Endothelial cell of umbilical vein (primary cell): ENCODE measurements around the gene CCNG2.

Experiments used
- EZH2 ChIP-seq: IDR thresholded peaks from 2 replicates; pipeline ENCODE4 v1.6.1; 2012; ENCODE audit warnings: borderline replicate concordance, low read depth, mild to moderate bottlenecking, moderate library complexity, low read length, inconsistent platforms; ENCODE audit not compliant: severe bottlenecking
- GATA2 ChIP-seq: IDR thresholded peaks from 2 replicates; pipeline ENCODE4 v1.7.0; 2011; ENCODE audit warnings: low read depth, mild to moderate bottlenecking, moderate library complexity, mixed read lengths, low read length; ENCODE audit not compliant: insufficient read length, insufficient read depth
- JUN ChIP-seq: IDR thresholded peaks from 2 replicates; pipeline ENCODE4 v1.6.1; 2011; ENCODE audit warnings: borderline replicate concordance, low read depth; ENCODE audit not compliant: insufficient read length, insufficient read depth
- MYC ChIP-seq: IDR thresholded peaks from one replicate; pipeline ENCODE4 v1.6.1; 2011; ENCODE audit warnings: mild to moderate bottlenecking, low read depth, low read length
- POLR2A ChIP-seq: IDR thresholded peaks from 2 replicates; pipeline ENCODE4 v1.6.1; 2012; ENCODE audit warnings: low read depth, mild to moderate bottlenecking, control low read depth, low read length
- POLR2AphosphoS5 ChIP-seq: IDR thresholded peaks from 2 replicates; pipeline ENCODE4 v1.6.1; 2012; ENCODE audit warnings: low read depth, mild to moderate bottlenecking, control low read depth, low read length, moderate library complexity; ENCODE audit not compliant: insufficient read depth
- TF ChIP-seq, protein P1 (sequence below), 2 donors: IDR thresholded peaks; 1 replicate in 1 of 2; 2 replicates in 1 of 2; pipeline ENCODE4 v1.5.1; 2011; ENCODE audit warnings: low read length in 2 of 2, mild to moderate bottlenecking in 2 of 2, moderate library complexity in 2 of 2, control low read depth in 1 of 2, inconsistent platforms in 1 of 2, low read depth in 1 of 2; ENCODE audit not compliant: insufficient read depth in 1 of 2; ENCODE audit errors: extremely low read depth in 1 of 2
- TF ChIP-seq, protein P2 (sequence below): IDR thresholded peaks from 2 replicates; pipeline ENCODE4 v1.6.1; 2011; ENCODE audit not compliant: insufficient read depth, insufficient read length

DNA sequence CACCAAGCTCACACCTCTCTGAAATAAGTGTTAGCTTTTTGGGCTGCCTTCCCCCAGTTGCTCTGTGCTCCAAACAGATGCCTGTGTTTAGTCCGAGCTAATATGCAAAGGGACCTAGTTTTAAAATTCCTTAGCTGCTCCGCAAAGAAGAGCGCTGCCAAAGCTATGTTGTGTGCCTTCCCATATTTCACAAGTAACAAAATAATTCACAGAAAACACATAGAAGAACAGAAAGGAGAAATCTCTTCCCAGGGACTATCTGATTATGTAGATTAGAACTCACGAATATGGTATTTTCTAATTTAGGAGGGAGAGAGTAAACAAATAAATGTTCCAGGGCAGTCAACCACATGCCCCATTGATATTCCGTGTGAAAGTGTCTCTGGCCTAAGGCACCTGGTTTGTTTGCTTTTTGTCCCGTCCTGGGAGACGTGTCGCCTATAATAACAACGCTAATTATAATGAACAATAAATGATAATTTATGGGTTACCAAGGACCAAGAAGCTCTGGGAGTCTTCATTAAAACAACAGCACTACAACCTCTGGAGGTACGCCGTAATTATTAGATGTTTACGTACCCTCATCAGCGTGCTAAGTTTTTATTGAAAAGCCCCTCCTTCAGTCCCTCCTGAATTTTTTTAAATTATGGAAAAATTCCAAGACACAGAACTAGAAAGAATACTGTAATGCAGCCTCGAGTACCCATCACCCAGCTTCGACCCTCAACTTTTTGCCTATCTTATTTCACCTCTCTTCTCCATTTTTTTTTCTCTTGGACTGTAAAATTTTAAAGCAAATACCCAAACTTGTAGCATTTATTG lies 1.2 kb upstream of the CCNG2 start:
- TF ChIP-seq, protein P1, sequence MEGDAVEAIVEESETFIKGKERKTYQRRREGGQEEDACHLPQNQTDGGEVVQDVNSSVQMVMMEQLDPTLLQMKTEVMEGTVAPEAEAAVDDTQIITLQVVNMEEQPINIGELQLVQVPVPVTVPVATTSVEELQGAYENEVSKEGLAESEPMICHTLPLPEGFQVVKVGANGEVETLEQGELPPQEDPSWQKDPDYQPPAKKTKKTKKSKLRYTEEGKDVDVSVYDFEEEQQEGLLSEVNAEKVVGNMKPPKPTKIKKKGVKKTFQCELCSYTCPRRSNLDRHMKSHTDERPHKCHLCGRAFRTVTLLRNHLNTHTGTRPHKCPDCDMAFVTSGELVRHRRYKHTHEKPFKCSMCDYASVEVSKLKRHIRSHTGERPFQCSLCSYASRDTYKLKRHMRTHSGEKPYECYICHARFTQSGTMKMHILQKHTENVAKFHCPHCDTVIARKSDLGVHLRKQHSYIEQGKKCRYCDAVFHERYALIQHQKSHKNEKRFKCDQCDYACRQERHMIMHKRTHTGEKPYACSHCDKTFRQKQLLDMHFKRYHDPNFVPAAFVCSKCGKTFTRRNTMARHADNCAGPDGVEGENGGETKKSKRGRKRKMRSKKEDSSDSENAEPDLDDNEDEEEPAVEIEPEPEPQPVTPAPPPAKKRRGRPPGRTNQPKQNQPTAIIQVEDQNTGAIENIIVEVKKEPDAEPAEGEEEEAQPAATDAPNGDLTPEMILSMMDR (IDR thresholded peaks at IDR 0.05; ENCODE audit: extremely low read depth in 1 of 2, insufficient read depth in 1 of 2, low read depth in 1 of 2, low read length in 2 of 2) = no peak
- TF ChIP-seq POLR2A (no peak), MYC (no peak), POLR2AphosphoS5 (no peak), EZH2 (no peak), JUN (no peak), GATA2 (no peak)
- TF ChIP-seq, protein P2, sequence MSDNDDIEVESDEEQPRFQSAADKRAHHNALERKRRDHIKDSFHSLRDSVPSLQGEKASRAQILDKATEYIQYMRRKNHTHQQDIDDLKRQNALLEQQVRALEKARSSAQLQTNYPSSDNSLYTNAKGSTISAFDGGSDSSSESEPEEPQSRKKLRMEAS = no peak
